Lower leg skin (tissue), 3 donors: ENCODE results near the gene TIGD1.

ENCODE experiments used
- POLR2A ChIP-seq, 2 donors: fragments of 450-650 bp; IDR thresholded peaks; one replicate each; pipeline ENCODE4 v1.6.1; 2016 to 2017; ENCODE audit warnings: antibody characterized with exemption in 2 of 2, mild to moderate bottlenecking in 1 of 2, moderate library complexity in 1 of 2
- TF ChIP-seq, protein P1 (sequence below), 3 donors: fragments of 450-650 bp; IDR thresholded peaks; one replicate each; pipeline ENCODE4 v1.5.1; 2016; ENCODE audit warnings: antibody characterized with exemption in 3 of 3, mild to moderate bottlenecking in 3 of 3, moderate library complexity in 2 of 3

DNA sequence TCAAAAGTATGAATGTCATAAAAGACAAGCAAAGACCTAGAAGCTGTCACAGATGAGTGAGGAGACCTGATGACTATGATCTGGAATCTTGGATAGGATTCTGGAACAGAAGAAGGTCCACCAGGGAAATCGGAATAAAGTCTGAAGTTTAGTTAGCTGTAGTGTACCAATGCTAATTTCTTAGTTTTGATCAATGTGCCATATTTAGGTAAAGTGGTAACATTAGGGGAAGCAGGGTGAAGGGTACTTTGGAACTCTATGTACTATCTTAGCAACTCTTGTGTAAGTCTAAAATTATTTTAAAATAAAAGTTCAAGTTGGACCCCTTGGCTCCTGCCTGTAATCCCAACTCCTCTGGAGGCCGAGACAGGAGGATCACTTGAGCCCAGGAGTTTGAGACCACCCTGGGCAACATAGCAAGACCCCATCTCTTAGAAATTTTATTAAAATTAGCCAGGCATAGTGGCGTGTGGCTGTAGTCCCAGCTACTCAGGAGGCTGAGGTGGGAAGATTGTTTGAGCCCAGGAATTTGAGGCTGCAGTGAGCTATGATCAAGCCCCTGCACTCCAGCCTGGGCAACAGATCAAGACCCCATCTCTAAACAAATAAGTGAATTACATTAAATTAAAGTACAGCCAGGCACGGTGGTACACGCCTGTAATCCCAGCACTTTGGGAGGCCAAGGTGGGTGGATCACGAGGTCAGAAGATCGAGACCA lies 47.2 kb upstream of the TIGD1 start:
- TF ChIP-seq, protein P1, sequence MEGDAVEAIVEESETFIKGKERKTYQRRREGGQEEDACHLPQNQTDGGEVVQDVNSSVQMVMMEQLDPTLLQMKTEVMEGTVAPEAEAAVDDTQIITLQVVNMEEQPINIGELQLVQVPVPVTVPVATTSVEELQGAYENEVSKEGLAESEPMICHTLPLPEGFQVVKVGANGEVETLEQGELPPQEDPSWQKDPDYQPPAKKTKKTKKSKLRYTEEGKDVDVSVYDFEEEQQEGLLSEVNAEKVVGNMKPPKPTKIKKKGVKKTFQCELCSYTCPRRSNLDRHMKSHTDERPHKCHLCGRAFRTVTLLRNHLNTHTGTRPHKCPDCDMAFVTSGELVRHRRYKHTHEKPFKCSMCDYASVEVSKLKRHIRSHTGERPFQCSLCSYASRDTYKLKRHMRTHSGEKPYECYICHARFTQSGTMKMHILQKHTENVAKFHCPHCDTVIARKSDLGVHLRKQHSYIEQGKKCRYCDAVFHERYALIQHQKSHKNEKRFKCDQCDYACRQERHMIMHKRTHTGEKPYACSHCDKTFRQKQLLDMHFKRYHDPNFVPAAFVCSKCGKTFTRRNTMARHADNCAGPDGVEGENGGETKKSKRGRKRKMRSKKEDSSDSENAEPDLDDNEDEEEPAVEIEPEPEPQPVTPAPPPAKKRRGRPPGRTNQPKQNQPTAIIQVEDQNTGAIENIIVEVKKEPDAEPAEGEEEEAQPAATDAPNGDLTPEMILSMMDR (IDR thresholded peaks at IDR 0.05), result no peak
- no peak for TF ChIP-seq POLR2A (IDR thresholded peaks at IDR 0.05)
